Measurements from ENCODE around the gene FBXW9. TPM values are rescaled to one million over a fixed set of nuclear protein-coding genes. Genes with fewer than 3 reads are reported as not detected.

FBXW9 gene
- total and polyA plus RNA-seq, 2 of the 8 experiments (the other 6 are each of a cell fraction or from before 2014, with no cell fraction given) = 10.8 to 30.1 TPM

DNA sequence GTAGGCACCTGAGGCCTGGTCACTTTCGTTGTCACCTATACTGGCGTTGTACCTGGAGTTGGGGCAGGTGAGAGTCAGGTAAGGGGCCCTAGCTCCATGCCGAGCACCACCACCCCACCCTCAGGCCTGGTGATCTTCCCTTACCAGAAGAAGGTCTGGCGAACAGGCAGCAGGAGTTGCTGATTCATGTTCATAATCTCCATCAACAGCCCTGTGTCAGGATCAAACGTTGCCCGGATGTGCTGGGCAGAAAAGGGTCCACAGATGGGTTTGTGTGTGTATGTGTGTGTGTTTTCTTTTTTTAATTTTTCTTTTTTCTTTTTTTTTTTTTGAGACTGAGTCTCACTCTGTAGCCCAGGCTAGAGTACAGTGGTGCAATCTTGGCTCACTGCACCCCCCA, 44.2 kb downstream of the FBXW9 start:
- Histone ChIP-seq H4K20me1 (replicated peaks in 1 of 2; ENCODE audit: control insufficient read depth in 1 of 2, insufficient read depth in 2 of 2, low read length in 2 of 2) (peaks cover 0 to 3% of the 10 kb centered on the region in 2 experiments), H3K4me1 (replicated peaks in 1 of 4; ENCODE audit: control insufficient read depth in 3 of 4, insufficient read depth in 4 of 4, low read length in 3 of 4) (peaks cover 0 to 4% (median 3%) of the 10 kb centered on the region in 4 experiments; a peak in 5 of 7 replicates), H3K14ac (ENCODE audit: insufficient read length) (no peak overlapping the region), H3K27me3 (replicated peaks in 1 of 4; ENCODE audit: control insufficient read depth in 3 of 4, extremely low read depth in 1 of 4, insufficient read depth in 3 of 4, low read length in 3 of 4) (no peaks in the 10 kb centered on the region), H4K5ac (ENCODE audit: insufficient read length, low read depth, low read length) (no peak overlapping the region), H2AFZ (ENCODE audit: low read length) (no peak overlapping the region), H2BK15ac (ENCODE audit: low read length) (no peak overlapping the region), H2BK5ac (ENCODE audit: low read depth, low read length) (no peak overlapping the region), H3K4me3 (ENCODE audit: extremely low read depth in 1 of 4, insufficient read depth in 2 of 4, low read depth in 3 of 4, low read length in 4 of 4) (no peak overlapping the region), H3K23ac (ENCODE audit: insufficient read length) (no peak overlapping the region), H3K9me3 (ENCODE audit: insufficient read depth in 2 of 2, low read depth in 1 of 2, low read length in 1 of 2) (peaks cover 0 to 4% of the 10 kb centered on the region in 2 experiments; a peak in 1 of 4 replicates), H2AK5ac (ENCODE audit: low read depth, low read length) (no peak overlapping the region), H2BK12ac (ENCODE audit: low read depth, low read length) (no peak overlapping the region), H2BK120ac (replicated peaks; ENCODE audit: low read depth, low read length) (no peak overlapping the region), H3K79me2 (ENCODE audit: control insufficient read depth in 1 of 2, insufficient read depth in 2 of 2, low read length in 2 of 2) (no peaks in the 10 kb centered on the region), H3K36me3 (ENCODE audit: control insufficient read depth in 2 of 4, insufficient read depth in 4 of 4, low read length in 3 of 4) (peaks cover 3 to 12% (median 7%) of the 10 kb centered on the region in 4 experiments; a peak in 6 of 8 replicates), H4K8ac (ENCODE audit: extremely low read depth, insufficient read depth, low read length) (no peak overlapping the region), H3K9ac (replicated peaks in 1 of 4; ENCODE audit: extremely low read depth in 1 of 4, low read depth in 3 of 4, low read length in 3 of 4) (no peak overlapping the region), H3K18ac (ENCODE audit: extremely low read depth, low read length) (no peak overlapping the region), H2BK20ac (ENCODE audit: low read length) (no peak overlapping the region), H3K79me1 (ENCODE audit: low read depth, low read length) (no peaks in the 10 kb centered on the region), H3K4ac (replicated peaks; ENCODE audit: insufficient read length, low read depth, low read length) (no peak overlapping the region), H3K27ac (ENCODE audit: low read depth, low read length) (no peak overlapping the region), H3K56ac (replicated peaks; ENCODE audit: insufficient read length, low read depth, low read length) (no peak overlapping the region), H3K23me2 (ENCODE audit: low read depth, low read length) (no peaks in the 10 kb centered on the region), H3K4me2 (ENCODE audit: insufficient read depth in 1 of 2, low read depth in 2 of 2, low read length in 2 of 2) (no peak overlapping the region), H4K91ac (replicated peaks; ENCODE audit: insufficient read length, low read length) (no peak overlapping the region)
- no peak for DNase-seq (ENCODE audit: low read depth in 1 of 2, low spot score in 2 of 2)
- 86% methylated on average over 6 of the region's 6 CpGs; no CpG with 5 or more reads in 1 of the 2 experiments for WGBS, 2 experiments (ENCODE audit: extremely low coverage in 1 of 2, insufficient coverage in 1 of 2, insufficient read length in 1 of 2, insufficient replicate concordance in 2 of 2, low coverage in 1 of 2, low lambda C conversion rate in 2 of 2, missing lambda C conversion rate in 1 of 2)
- POLR2A ChIA-PET (ENCODE audit: partially characterized antibody) = interaction anchor here (1.0 to 1.4 kb wide), 2 partner anchors 12 to 21 kb away, joined by 3 to 4 read pairs; no protein-coding TSS in a partner anchor
- FAIRE-seq = no peak
- CTCF ChIA-PET (ENCODE audit: partially characterized antibody) = interaction anchor here (1.2 kb wide), 1 partner anchor 12 kb away, joined by 3 read pairs; no protein-coding TSS in a partner anchor
- no peak for TF ChIP-seq TEAD4 (IDR thresholded peaks at IDR 0.05; ENCODE audit: low read depth, low read length)
- no peak for TF ChIP-seq E2F6 (IDR thresholded peaks at IDR 0.05)
- no peak for TF ChIP-seq PHF8 (conservative IDR thresholded peaks at IDR 0.05; ENCODE audit: low read depth, low read length)
- no peak for TF ChIP-seq ATF3 (IDR thresholded peaks at IDR 0.05; ENCODE audit: insufficient read depth, low read depth, low read length)
- no peak for TF ChIP-seq HDAC6 (IDR thresholded peaks at IDR 0.05; ENCODE audit: low read depth, low read length)
- no peak for TF ChIP-seq KDM5A (IDR thresholded peaks at IDR 0.05; ENCODE audit: low read length)
- no peak for TF ChIP-seq RXRA (IDR thresholded peaks at IDR 0.05; ENCODE audit: insufficient read depth, low read depth, low read length)
- TF ChIP-seq ZNF274 (IDR thresholded peaks at IDR 0.05; ENCODE audit: borderline replicate concordance, extremely low read depth, low read length) = no peak
- no peak for TF ChIP-seq BRCA1 (IDR thresholded peaks at IDR 0.05; ENCODE audit: low read depth, low read length)
- TF ChIP-seq HDAC2 (IDR thresholded peaks at IDR 0.05; ENCODE audit: borderline replicate concordance in 1 of 2, low read depth in 2 of 2, low read length in 2 of 2) = no peak
- TF ChIP-seq MAX (IDR thresholded peaks at IDR 0.05) = no peak
- no peak for TF ChIP-seq CHD1 (IDR thresholded peaks at IDR 0.05; ENCODE audit: low read depth, low read length)

Measured in H1 (cell line).